ENCODE results near the gene APOL5.

APOL5 gene

GRCh38 chr22:35749808-35750207 lies 32.1 kb downstream of the APOL5 start:
- no peak overlapping the region for H3K4me3 ChIP-seq (ENCODE audit: low read depth, low read length)
- no peak for TF ChIP-seq CTCF (IDR thresholded peaks at IDR 0.05; ENCODE audit: low read depth, low read length, missing control alignments)
- no peak for DNase-seq (ENCODE audit: low read depth)

GRCh38 chr22:35752006-35752862 lies 34.6 kb downstream of the APOL5 start:
- TF ChIP-seq CTCF (IDR thresholded peaks at IDR 0.05; ENCODE audit: low read depth, low read length, missing control alignments) = no peak
- no peak overlapping the region for H3K4me3 ChIP-seq (ENCODE audit: low read depth, low read length)
- DNase-seq (ENCODE audit: low read depth) = no peak

GRCh38 chr22:35752863-35753189 lies 35.2 kb downstream of the APOL5 start:
- H3K4me3 ChIP-seq (ENCODE audit: low read depth, low read length) = no peak overlapping the region
- TF ChIP-seq CTCF (IDR thresholded peaks at IDR 0.05; ENCODE audit: low read depth, low read length, missing control alignments) = no peak
- no peak for DNase-seq (ENCODE audit: low read depth)

GRCh38 chr22:35754761-35755160 lies 37.1 kb downstream of the APOL5 start:
- H3K4me3 ChIP-seq (ENCODE audit: low read depth, low read length) = no peak overlapping the region
- TF ChIP-seq CTCF (IDR thresholded peaks at IDR 0.05; ENCODE audit: low read depth, low read length, missing control alignments) = no peak
- DNase-seq (ENCODE audit: low read depth) = no peak

GRCh38 chr22:35756722-35757121 lies 39.0 kb downstream of the APOL5 start:
- no peak for TF ChIP-seq CTCF (IDR thresholded peaks at IDR 0.05; ENCODE audit: low read depth, low read length, missing control alignments)
- no peak overlapping the region for H3K4me3 ChIP-seq (ENCODE audit: low read depth, low read length)
- no peak for DNase-seq (ENCODE audit: low read depth)

- no peak overlapping the region for H3K4me3 ChIP-seq (ENCODE audit: low read depth, low read length)
- no peak for DNase-seq (ENCODE audit: low read depth)
- no peak for TF ChIP-seq CTCF (IDR thresholded peaks at IDR 0.05; ENCODE audit: low read depth, low read length, missing control alignments)
These were observed 40.7 kb downstream of the APOL5 start for GRCh38 chr22:35758394-35758793.

DNA sequence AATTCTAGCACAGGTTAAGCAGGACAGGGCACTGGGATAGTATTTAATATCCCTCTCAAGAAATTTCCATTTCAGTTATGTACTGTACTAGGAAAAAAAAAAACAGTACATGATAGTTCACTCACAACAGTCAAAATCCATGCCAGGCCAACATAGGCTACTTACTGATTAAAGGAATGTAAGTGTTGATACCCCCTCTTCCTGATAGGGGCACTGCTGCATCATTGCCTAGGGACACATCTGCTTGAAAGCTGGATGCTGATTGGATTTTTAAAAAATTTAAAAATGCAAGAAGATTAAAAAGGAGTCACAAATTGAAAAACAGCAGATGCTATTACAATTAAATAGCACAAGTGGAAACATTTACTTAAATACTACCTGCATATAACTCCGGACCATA lies 43.4 kb downstream of the APOL5 start:
- peak; percentile 23 for TF ChIP-seq CTCF (IDR thresholded peaks at IDR 0.05; ENCODE audit: low read depth, low read length, missing control alignments)
- DNase-seq (ENCODE audit: low read depth) = no peak
- H3K4me3 ChIP-seq (ENCODE audit: low read depth, low read length) = no peak overlapping the region

All from GM12864 (cell line).